ENCODE data around the gene GGTLC1.

GGTLC1 gene

DNA sequence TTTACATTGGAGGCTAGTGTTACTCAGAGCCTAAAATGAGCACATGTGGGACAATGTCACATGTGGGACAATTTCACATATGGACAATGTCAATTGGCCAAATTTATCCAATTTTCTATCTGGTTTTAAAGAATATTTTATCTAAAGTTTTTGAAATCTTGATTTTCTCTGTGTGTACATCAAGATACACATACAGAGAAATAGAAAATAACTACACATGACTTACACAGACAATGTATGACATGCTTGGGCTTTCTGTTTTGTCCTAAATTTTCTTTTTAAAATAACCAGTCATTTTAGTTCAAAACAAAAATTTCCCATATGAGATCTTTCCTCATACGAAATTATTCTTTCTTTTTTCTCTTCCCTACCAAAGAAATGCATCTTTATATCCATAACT lies 24.6 kb downstream of the GGTLC1 start:
- DNase-seq: no peak

DNA sequence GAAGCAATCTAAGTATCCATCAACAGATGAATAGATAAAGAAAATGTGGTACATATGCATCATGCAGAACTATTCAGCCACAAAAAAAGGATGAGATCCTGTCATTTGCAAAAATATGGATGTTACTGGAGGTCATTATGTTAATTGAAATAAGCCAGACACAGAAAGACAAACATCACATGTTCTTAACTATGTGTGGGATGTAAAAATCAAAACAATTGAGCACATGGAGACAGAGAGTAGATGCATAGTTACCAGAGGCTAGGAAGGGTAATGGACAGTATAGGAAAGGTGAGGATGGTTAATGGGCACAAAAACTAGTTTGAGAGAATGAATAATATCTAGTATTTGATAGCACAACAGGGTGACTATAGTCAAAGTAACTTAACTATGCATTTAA lies 26.3 kb downstream of the GGTLC1 start:
- no peak for DNase-seq

- DNase-seq: no peak
These were observed 29.5 kb downstream of the GGTLC1 start for GRCh38 chr20:23959054-23959453.

DNA sequence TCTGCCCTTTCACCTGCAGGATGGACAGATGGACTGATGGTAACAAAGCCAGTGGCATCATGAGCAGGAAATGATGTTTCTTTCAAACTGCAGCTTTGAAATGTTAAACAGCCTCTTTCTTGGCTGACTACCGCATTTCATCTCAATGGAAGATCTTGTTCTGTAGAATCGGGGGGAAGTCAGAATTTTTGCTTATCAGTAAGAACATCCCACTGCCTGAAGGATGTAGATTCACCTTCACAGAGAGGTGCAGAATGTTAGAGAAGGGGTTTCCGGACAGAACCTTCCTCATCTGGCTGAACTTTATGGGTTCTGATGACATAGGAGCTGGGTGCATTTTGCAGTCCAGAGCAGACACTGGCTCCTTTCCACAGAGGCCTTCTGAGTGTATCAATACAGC lies 32.7 kb downstream of the GGTLC1 start:
- DNase-seq: no peak

- DNase-seq: no peak
These were observed 34.4 kb downstream of the GGTLC1 start for GRCh38 chr20:23954008-23954745.

DNA sequence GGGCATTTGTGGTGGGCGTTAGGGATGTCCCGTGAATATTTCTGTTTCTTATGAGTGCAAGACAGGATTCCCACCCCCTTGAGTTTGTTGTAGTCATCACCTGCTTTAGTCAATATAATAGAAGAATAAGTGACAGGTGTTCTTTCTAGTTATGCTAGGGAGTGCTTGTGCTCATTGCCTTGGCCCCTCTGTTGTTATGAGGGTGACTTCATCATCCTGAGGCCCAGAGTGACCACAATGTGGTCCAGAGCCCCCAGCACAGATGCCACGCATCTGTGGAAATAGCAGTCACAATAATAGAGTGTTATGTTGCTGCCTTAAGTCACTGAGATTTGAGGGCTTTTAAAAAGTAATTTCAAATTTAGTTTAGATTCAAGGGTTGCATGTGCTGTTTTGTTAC lies 42.4 kb downstream of the GGTLC1 start:
- DNase-seq: no peak

DNA sequence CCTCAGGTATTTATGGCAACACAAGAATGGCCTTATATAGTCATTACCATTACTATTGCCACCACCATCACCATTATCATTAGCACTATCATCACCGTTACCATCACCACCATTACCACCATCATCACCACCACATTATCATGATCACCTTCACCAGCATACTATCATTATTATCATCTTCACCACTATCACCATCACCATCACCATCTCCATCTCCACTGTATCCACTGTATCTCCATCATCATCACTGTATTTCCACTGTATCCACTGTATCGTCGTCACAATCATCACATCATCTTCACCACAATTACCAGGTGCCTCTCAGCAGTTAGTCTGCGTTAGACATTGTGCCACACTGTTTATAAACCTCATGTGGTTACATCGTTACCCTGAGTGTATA lies 45.3 kb downstream of the GGTLC1 start:
- no peak for DNase-seq

DNA sequence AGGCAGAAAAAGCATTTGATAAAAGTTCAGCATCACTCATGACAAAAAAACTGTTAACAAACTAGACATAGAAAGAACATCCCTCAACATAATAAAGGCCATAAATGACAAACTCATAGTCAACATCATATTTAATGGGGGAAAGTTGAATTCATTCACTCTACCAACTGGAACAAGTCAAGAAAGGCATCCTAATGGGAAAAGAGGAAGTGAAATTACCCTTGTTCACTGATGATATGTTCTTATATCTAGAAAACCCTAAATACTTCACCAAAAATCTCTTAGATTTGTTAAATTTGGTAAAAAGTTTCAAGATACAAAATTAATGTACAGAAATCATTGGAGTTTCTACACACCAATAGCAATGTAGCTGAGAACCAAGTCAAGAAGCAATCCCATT lies 48.9 kb downstream of the GGTLC1 start:
- DNase-seq: no peak

DNA sequence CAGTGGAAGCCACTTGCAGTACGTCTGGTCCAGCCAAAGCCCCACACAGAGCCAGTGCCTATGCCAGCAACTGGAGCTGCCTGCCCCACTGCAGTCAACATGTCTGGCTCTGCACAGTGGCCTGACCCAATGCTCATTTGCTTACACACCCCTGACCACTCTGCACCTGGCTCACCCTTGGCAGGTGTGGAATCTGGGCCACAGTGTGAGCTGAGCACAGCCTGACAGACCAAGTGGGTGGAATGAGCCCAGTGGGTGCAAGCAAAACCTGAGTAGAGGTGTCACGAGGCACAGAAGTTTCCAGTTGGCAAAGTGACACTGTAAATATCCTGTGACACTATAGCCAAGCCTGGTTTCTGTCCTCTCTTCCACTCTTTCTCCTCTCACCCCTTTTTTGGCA lies 49.5 kb downstream of the GGTLC1 start:
- DNase-seq: no peak

DNA sequence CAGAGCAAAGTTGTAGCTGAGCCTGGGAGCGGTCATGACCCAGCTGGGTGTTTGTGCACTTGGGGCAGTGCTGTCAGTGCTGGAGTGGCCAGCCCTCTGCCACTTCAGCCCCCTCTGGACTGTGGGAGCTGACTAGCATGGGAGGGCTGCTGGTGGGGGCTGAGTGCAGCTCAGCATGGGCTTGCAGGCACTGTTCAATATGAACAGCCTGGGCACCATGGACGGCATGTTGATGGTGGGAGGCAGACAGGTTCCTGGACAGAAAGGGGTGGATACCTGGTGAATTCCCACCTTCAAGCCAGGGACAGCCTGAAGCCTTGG lies 50.5 kb downstream of the GGTLC1 start:
- DNase-seq: no peak

GRCh38 chr20:23937303-23938117 lies 51.1 kb downstream of the GGTLC1 start:
- DNase-seq: peak; percentile 48 to 61
